ENCODE measurements around the gene TBC1D20.
"Not testable (repeated sequence)": the region's sequence is repeated elsewhere in the genome, so short reads cannot be mapped to it uniquely, and the experiment has no call there.

The TBC1D20 gene

GRCh38 chr20:462199-462991 is at the start of gene TBC1D20:
TSS of gene TBC1D20 (minus strand) at chr20:462533. CDS start at chr20:462405, 128 bp downstream.
- peak; percentile 71 to 77 (median 74) for DNase-seq (ENCODE audit: low read depth in 4 of 4, low spot score in 1 of 4)

GRCh38 chr20:510328-511057 is 48.2 kb upstream of the TBC1D20 start:
- DNase-seq (ENCODE audit: low read depth in 4 of 4, low spot score in 1 of 4): not testable (repeated sequence)

GRCh38 chr20:508364-508787 is 46.0 kb upstream of the TBC1D20 start:
- not testable (repeated sequence) for DNase-seq (ENCODE audit: low read depth in 4 of 4, low spot score in 1 of 4)

GRCh38 chr20:507761-508332 is 45.5 kb upstream of the TBC1D20 start:
- no peak for DNase-seq (ENCODE audit: low read depth in 4 of 4, low spot score in 1 of 4)

GRCh38 chr20:507006-507758 is 44.8 kb upstream of the TBC1D20 start:
- DNase-seq (ENCODE audit: low read depth in 4 of 4, low spot score in 1 of 4): no peak

GRCh38 chr20:504632-505075 is 42.3 kb upstream of the TBC1D20 start:
- DNase-seq (ENCODE audit: low read depth in 4 of 4, low spot score in 1 of 4): no peak

GRCh38 chr20:503048-503737 is 40.9 kb upstream of the TBC1D20 start:
- no peak for DNase-seq (ENCODE audit: low read depth in 4 of 4, low spot score in 1 of 4)

GRCh38 chr20:497979-498378 is 35.6 kb upstream of the TBC1D20 start:
- no peak for DNase-seq (ENCODE audit: low read depth in 4 of 4, low spot score in 1 of 4)

- no peak for DNase-seq (ENCODE audit: low read depth in 4 of 4, low spot score in 1 of 4)
Observed at GRCh38 chr20:496126-496696, 33.9 kb upstream of the TBC1D20 start.

GRCh38 chr20:492159-492558 is 29.8 kb upstream of the TBC1D20 start:
- no peak for DNase-seq (ENCODE audit: low read depth in 4 of 4, low spot score in 1 of 4)

GRCh38 chr20:487655-488054 is 25.3 kb upstream of the TBC1D20 start:
- no peak for DNase-seq (ENCODE audit: low read depth in 4 of 4, low spot score in 1 of 4)

GRCh38 chr20:483815-484644 is 21.7 kb upstream of the TBC1D20 start:
- DNase-seq (ENCODE audit: low read depth in 4 of 4, low spot score in 1 of 4): no peak

- no peak for DNase-seq (ENCODE audit: low read depth in 4 of 4, low spot score in 1 of 4)
Observed at GRCh38 chr20:481167-481566, 18.8 kb upstream of the TBC1D20 start.

GRCh38 chr20:480044-480443 is 17.7 kb upstream of the TBC1D20 start:
- no peak for DNase-seq (ENCODE audit: low read depth in 4 of 4, low spot score in 1 of 4)

- no peak for DNase-seq (ENCODE audit: low read depth in 4 of 4, low spot score in 1 of 4)
Observed at GRCh38 chr20:479487-479886, 17.2 kb upstream of the TBC1D20 start.

- DNase-seq (ENCODE audit: low read depth in 4 of 4, low spot score in 1 of 4): no peak
Observed at GRCh38 chr20:478949-479429, 16.7 kb upstream of the TBC1D20 start.

GRCh38 chr20:478010-478948 is 15.9 kb upstream of the TBC1D20 start:
- DNase-seq (ENCODE audit: low read depth in 4 of 4, low spot score in 1 of 4): no peak

Measured in stimulated activated CD4-positive, alpha-beta T cell treated with anti-CD3 and anti-CD28 coated beads, Interleukin-1b, Interleukin-23, amount 100 ng/mL, for 24 hours (primary cell).